GM19463 (cell line): Measurements from ENCODE around the gene CDC42BPG.

Source experiments
- ATAC-seq: cut with Tn5 transposase; IDR thresholded peaks from one replicate; pipeline ENCODE4 v1.9.1; 2021; ENCODE audit warnings: mild to moderate bottlenecking, moderate library complexity; ENCODE audit not compliant: unreplicated experiment

CDC42BPG gene

GRCh38 chr11:64880240-64881001 lies 36.0 kb upstream of the CDC42BPG start:
- ATAC-seq, result no peak

GRCh38 chr11:64879244-64879900 lies 34.9 kb upstream of the CDC42BPG start:
- no peak for ATAC-seq

- peak; percentile 66 for ATAC-seq
Observed at GRCh38 chr11:64878494-64879243, 34.2 kb upstream of the CDC42BPG start, which contains the start of gene EHD1. Gene EHD1 (minus strand): TSS chr11:64878621. CDS start chr11:64878464, 157 bp downstream.

- no peak for ATAC-seq
Observed at GRCh38 chr11:64878223-64878493, 33.7 kb upstream of the CDC42BPG start.

GRCh38 chr11:64877390-64878222 lies 33.2 kb upstream of the CDC42BPG start:
- no peak for ATAC-seq

- no peak for ATAC-seq
Observed at GRCh38 chr11:64876835-64877341, 32.4 kb upstream of the CDC42BPG start.

- no peak for ATAC-seq
Observed at GRCh38 chr11:64876229-64876750, 31.8 kb upstream of the CDC42BPG start.

- ATAC-seq, result no peak
Observed at GRCh38 chr11:64875369-64876228, 31.1 kb upstream of the CDC42BPG start.

- ATAC-seq, result no peak
Observed at GRCh38 chr11:64874308-64875240, 30.1 kb upstream of the CDC42BPG start.

GRCh38 chr11:64872790-64873488 lies 28.5 kb upstream of the CDC42BPG start:
- no peak for ATAC-seq

GRCh38 chr11:64871492-64871891 lies 27.0 kb upstream of the CDC42BPG start:
- ATAC-seq, result no peak

- no peak for ATAC-seq
Observed at GRCh38 chr11:64870893-64871466, 26.5 kb upstream of the CDC42BPG start.

- no peak for ATAC-seq
Observed at GRCh38 chr11:64870176-64870892, 25.9 kb upstream of the CDC42BPG start.

- ATAC-seq, result no peak
Observed at GRCh38 chr11:64869571-64870175, 25.2 kb upstream of the CDC42BPG start.

- no peak for ATAC-seq
Observed at GRCh38 chr11:64868904-64869570, 24.6 kb upstream of the CDC42BPG start.
